ENCODE data around the gene CS.

GRCh38 chr12:56256326-56256960 is 43.7 kb downstream of the CS start:
- TF ChIP-seq USF1 (IDR thresholded peaks at IDR 0.05) (no peak), EP300 (IDR thresholded peaks at IDR 0.05; ENCODE audit: borderline replicate concordance) (no peak), TAF1 (IDR thresholded peaks at IDR 0.05; ENCODE audit: low read depth) (no peak), MAX (IDR thresholded peaks at IDR 0.05) (no peak), RAD21 (IDR thresholded peaks at IDR 0.05; ENCODE audit: low read depth) (no peak), NFIC (IDR thresholded peaks at IDR 0.05) (no peak), FOXM1 (IDR thresholded peaks at IDR 0.05; ENCODE audit: borderline replicate concordance, low read depth) (no peak), CEBPB (IDR thresholded peaks at IDR 0.05) (no peak), TEAD4 (IDR thresholded peaks at IDR 0.05) (no peak), REST (IDR thresholded peaks at IDR 0.05; ENCODE audit: low read depth) (no peak), CREB1 (IDR thresholded peaks at IDR 0.05; ENCODE audit: low read depth) (no peak), YY1 (IDR thresholded peaks at IDR 0.05; ENCODE audit: low read depth) (no peak)

All from Ishikawa (cell line).